ENCODE data around the gene ELK1.

ELK1 gene

GRCh38 chrX:47629419-47630200 lies 20.8 kb downstream of the ELK1 start, which contains the start of gene CFP:
CFP (minus strand) TSS chrX:47629930; CDS start chrX:47629844, 86 bp downstream.
- no peak within 1 kb of the TSS for H3K4me3 ChIP-seq (IDR thresholded peaks at IDR 0.05; ENCODE audit: insufficient read depth, low read depth, low read length)
- no peaks in the 10 kb centered on the region for H3K36me3 ChIP-seq (ENCODE audit: insufficient read depth)
- H3K4me2 ChIP-seq = no peak within 1 kb of the TSS
- H3K9ac ChIP-seq = no peak within 1 kb of the TSS
- H3K79me2 ChIP-seq (ENCODE audit: insufficient read depth, low read depth) = no peaks in the 10 kb centered on the region
- H3K4me1 ChIP-seq (ENCODE audit: low read depth, poor library complexity, severe bottlenecking) = peaks cover 8% of the 10 kb centered on the region
- no peaks in the 10 kb centered on the region for H4K20me1 ChIP-seq (ENCODE audit: insufficient read depth)
- H3K27ac ChIP-seq = no peak within 1 kb of the TSS
- no peaks in the 10 kb centered on the region for H3K27me3 ChIP-seq (ENCODE audit: insufficient read depth, low read depth)
- no peak for TF ChIP-seq CTCF (conservative IDR thresholded peaks at IDR 0.05; ENCODE audit: low read depth, low read length)
- no peak within 1 kb of the TSS for H2AFZ ChIP-seq (ENCODE audit: low read depth)

- TF ChIP-seq CTCF (conservative IDR thresholded peaks at IDR 0.05; ENCODE audit: low read depth, low read length) = no peak
- Histone ChIP-seq H3K4me1 (ENCODE audit: low read depth, poor library complexity, severe bottlenecking) (peaks cover 8% of the 10 kb centered on the region), H3K27me3 (ENCODE audit: insufficient read depth, low read depth) (no peaks in the 10 kb centered on the region), H4K20me1 (ENCODE audit: insufficient read depth) (no peaks in the 10 kb centered on the region), H3K27ac (no peak overlapping the region), H3K4me3 (IDR thresholded peaks at IDR 0.05; ENCODE audit: insufficient read depth, low read depth, low read length) (no peak overlapping the region), H3K9ac (no peak overlapping the region), H3K79me2 (ENCODE audit: insufficient read depth, low read depth) (no peaks in the 10 kb centered on the region), H3K36me3 (ENCODE audit: insufficient read depth) (no peaks in the 10 kb centered on the region), H2AFZ (ENCODE audit: low read depth) (no peak overlapping the region), H3K4me2 (no peak overlapping the region)
Measured at GRCh38 chrX:47628982-47629381, 21.4 kb downstream of the ELK1 start.

GRCh38 chrX:47625365-47625764 lies 25.0 kb downstream of the ELK1 start:
- H3K27me3 ChIP-seq (ENCODE audit: insufficient read depth, low read depth) = no peaks in the 10 kb centered on the region

GRCh38 chrX:47623540-47624027 lies 26.8 kb downstream of the ELK1 start:
- Histone ChIP-seq H3K79me2 (ENCODE audit: insufficient read depth, low read depth) (no peaks in the 10 kb centered on the region), H3K4me1 (ENCODE audit: low read depth, poor library complexity, severe bottlenecking) (peaks cover 2% of the 10 kb centered on the region), H3K4me2 (no peak overlapping the region), H3K9ac (no peak overlapping the region), H2AFZ (ENCODE audit: low read depth) (no peak overlapping the region), H3K27ac (no peak overlapping the region), H4K20me1 (ENCODE audit: insufficient read depth) (no peaks in the 10 kb centered on the region), H3K4me3 (IDR thresholded peaks at IDR 0.05; ENCODE audit: insufficient read depth, low read depth, low read length) (no peak overlapping the region), H3K27me3 (ENCODE audit: insufficient read depth, low read depth) (no peaks in the 10 kb centered on the region), H3K36me3 (ENCODE audit: insufficient read depth) (no peaks in the 10 kb centered on the region)
- TF ChIP-seq CTCF (conservative IDR thresholded peaks at IDR 0.05; ENCODE audit: low read depth, low read length) = no peak

More at GRCh38 chrX:47625365-47625764, 25.0 kb downstream of the ELK1 start:
- no peaks in the 10 kb centered on the region for H3K36me3 ChIP-seq (ENCODE audit: insufficient read depth)
- H3K27ac ChIP-seq = no peak overlapping the region
- H3K4me2 ChIP-seq = no peak overlapping the region
- no peak overlapping the region for H2AFZ ChIP-seq (ENCODE audit: low read depth)
- H3K79me2 ChIP-seq (ENCODE audit: insufficient read depth, low read depth) = no peaks in the 10 kb centered on the region
- H3K4me1 ChIP-seq (ENCODE audit: low read depth, poor library complexity, severe bottlenecking) = peaks cover 8% of the 10 kb centered on the region
- H4K20me1 ChIP-seq (ENCODE audit: insufficient read depth) = no peaks in the 10 kb centered on the region
- TF ChIP-seq CTCF (conservative IDR thresholded peaks at IDR 0.05; ENCODE audit: low read depth, low read length) = no peak
- no peak overlapping the region for H3K9ac ChIP-seq
- H3K4me3 ChIP-seq (IDR thresholded peaks at IDR 0.05; ENCODE audit: insufficient read depth, low read depth, low read length) = no peak overlapping the region

Data from KMS-11 (cell line).